ENCODE results near the gene ZSCAN25. TPM values are rescaled to one million over a fixed set of nuclear protein-coding genes. Genes with fewer than 3 reads are reported as not detected.
A peak's percentile ranks its signal among the peaks of the same experiment; 100 is the strongest.

Gene ZSCAN25
- total RNA-seq, 2 donors from 2014 or later, result 22.2 to 23.1 TPM

- TF ChIP-seq, protein P1, sequence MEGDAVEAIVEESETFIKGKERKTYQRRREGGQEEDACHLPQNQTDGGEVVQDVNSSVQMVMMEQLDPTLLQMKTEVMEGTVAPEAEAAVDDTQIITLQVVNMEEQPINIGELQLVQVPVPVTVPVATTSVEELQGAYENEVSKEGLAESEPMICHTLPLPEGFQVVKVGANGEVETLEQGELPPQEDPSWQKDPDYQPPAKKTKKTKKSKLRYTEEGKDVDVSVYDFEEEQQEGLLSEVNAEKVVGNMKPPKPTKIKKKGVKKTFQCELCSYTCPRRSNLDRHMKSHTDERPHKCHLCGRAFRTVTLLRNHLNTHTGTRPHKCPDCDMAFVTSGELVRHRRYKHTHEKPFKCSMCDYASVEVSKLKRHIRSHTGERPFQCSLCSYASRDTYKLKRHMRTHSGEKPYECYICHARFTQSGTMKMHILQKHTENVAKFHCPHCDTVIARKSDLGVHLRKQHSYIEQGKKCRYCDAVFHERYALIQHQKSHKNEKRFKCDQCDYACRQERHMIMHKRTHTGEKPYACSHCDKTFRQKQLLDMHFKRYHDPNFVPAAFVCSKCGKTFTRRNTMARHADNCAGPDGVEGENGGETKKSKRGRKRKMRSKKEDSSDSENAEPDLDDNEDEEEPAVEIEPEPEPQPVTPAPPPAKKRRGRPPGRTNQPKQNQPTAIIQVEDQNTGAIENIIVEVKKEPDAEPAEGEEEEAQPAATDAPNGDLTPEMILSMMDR (conservative IDR thresholded peaks at IDR 0.05), result no peak
- Mint-ChIP-seq H3K4me3 (no peak overlapping the region), H3K9me3 (no peaks in the 10 kb centered on the region), H3K27me3 (ENCODE audit: insufficient read depth) (no peaks in the 10 kb centered on the region), H3K4me1 (peaks cover 10% of the 10 kb centered on the region), H3K27ac (no peak overlapping the region), H3K36me3 (ENCODE audit: low read depth) (peaks cover 89% of the 10 kb centered on the region)
- 93 to 96% methylated on average over 5 to 7 of the region's 7 CpGs for whole genome bisulfite sequencing, 2 experiments (ENCODE audit: insufficient coverage in 1 of 2, insufficient read length in 1 of 2)
- H3K27me3 ChIP-seq (ENCODE audit: control insufficient read depth, insufficient read depth, low read length, poor library complexity, severe bottlenecking), result no peaks in the 10 kb centered on the region
- no peak overlapping the region for H3K4me3 ChIP-seq (ENCODE audit: low read length)
- H3K9ac ChIP-seq (ENCODE audit: extremely low read depth, low read length, poor library complexity, severe bottlenecking), result no peak overlapping the region
- H3K9me3 ChIP-seq (ENCODE audit: control insufficient read depth, low read length), result no peaks in the 10 kb centered on the region
- DNase-seq, result no peak
- peaks cover 97% of the 10 kb centered on the region for H3K36me3 ChIP-seq (ENCODE audit: control insufficient read depth, insufficient read depth, low read length)
- peaks cover 5% of the 10 kb centered on the region for H3K4me1 ChIP-seq (ENCODE audit: control insufficient read depth, insufficient read depth, low read length)
- H3K27ac ChIP-seq (ENCODE audit: low read depth, low read length), result no peak overlapping the region
Observed at GRCh38 chr7:99623091-99623693, 6.4 kb downstream of the ZSCAN25 start.

DNA sequence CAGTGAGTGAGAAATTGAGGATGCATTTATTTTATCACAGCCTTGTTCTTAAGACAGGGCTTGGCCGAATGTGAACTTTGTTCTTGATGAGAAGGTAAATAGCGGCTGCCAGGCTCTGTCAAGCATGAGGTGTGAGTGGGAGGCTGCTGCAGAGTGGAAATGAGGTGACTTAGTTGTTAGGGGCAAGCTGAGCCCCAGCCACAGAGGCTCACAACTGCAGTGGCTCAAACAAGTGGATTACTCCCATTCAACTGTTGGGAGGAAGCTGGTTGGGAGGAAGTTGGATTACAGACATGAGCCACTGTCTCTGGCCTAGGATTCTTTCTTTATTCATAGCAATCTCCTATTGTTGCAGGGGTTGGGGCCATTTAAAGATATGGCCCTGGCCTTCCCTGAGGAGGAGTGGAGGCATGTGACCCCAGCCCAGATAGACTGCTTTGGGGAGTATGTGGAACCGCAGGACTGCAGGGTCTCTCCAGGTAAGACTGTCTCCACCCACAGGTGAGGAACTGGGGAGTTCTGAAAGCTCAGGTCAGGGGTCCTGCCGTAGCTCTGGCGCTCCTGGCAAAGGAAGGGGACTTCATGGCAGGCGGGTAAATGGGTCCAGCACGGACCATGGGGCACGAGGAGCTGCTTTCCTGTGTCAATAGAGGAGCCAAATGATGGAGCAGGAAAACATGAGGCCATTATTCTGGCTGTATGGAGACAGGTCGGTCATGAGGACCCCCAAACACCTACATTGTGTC is 7.1 kb downstream of the ZSCAN25 start:
- Histone ChIP-seq H3K36me3 (ENCODE audit: control insufficient read depth, insufficient read depth, low read length) (peaks cover 97% of the 10 kb centered on the region), H3K4me1 (ENCODE audit: control insufficient read depth, insufficient read depth, low read length) (no peaks in the 10 kb centered on the region)
- peaks cover 89% of the 10 kb centered on the region for H3K36me3 Mint-ChIP-seq (ENCODE audit: low read depth)

GRCh38 chr7:99624484-99624883 is 7.7 kb downstream of the ZSCAN25 start:
- DNase-seq, result no peak
- 97% methylated on average over 11 to 16 of the region's 16 CpGs for WGBS, 2 experiments (ENCODE audit: insufficient coverage in 1 of 2, insufficient read length in 1 of 2)
- Histone ChIP-seq H3K4me1 (ENCODE audit: control insufficient read depth, insufficient read depth, low read length) (no peaks in the 10 kb centered on the region), H3K27ac (ENCODE audit: low read depth, low read length) (no peak overlapping the region), H3K27me3 (ENCODE audit: control insufficient read depth, insufficient read depth, low read length, poor library complexity, severe bottlenecking) (no peaks in the 10 kb centered on the region), H3K9me3 (ENCODE audit: control insufficient read depth, low read length) (no peaks in the 10 kb centered on the region), H3K9ac (ENCODE audit: extremely low read depth, low read length, poor library complexity, severe bottlenecking) (no peak overlapping the region), H3K36me3 (ENCODE audit: control insufficient read depth, insufficient read depth, low read length) (peaks cover 97% of the 10 kb centered on the region), H3K4me3 (ENCODE audit: low read length) (no peak overlapping the region)
- H3K27ac Mint-ChIP-seq, result peak overlapping the region; percentile 8
- TF ChIP-seq, protein P1 (conservative IDR thresholded peaks at IDR 0.05), result no peak
- H3K4me1 Mint-ChIP-seq, result peaks cover 11% of the 10 kb centered on the region
- H3K36me3 Mint-ChIP-seq (ENCODE audit: low read depth), result peaks cover 87% of the 10 kb centered on the region
- no peaks in the 10 kb centered on the region for H3K9me3 Mint-ChIP-seq
- H3K27me3 Mint-ChIP-seq (ENCODE audit: insufficient read depth), result no peaks in the 10 kb centered on the region
- no peak overlapping the region for H3K4me3 Mint-ChIP-seq

More for the DNA sequence above, 7.1 kb downstream of the ZSCAN25 start:
- DNase-seq, result no peak
- no peaks in the 10 kb centered on the region for H3K9me3 ChIP-seq (ENCODE audit: control insufficient read depth, low read length)
- no peak overlapping the region for H3K27ac ChIP-seq (ENCODE audit: low read depth, low read length)
- Mint-ChIP-seq H3K27ac (no peak overlapping the region), H3K27me3 (ENCODE audit: insufficient read depth) (no peaks in the 10 kb centered on the region), H3K9me3 (no peaks in the 10 kb centered on the region), H3K4me1 (peaks cover 11% of the 10 kb centered on the region), H3K4me3 (no peak overlapping the region)
- no peaks in the 10 kb centered on the region for H3K27me3 ChIP-seq (ENCODE audit: control insufficient read depth, insufficient read depth, low read length, poor library complexity, severe bottlenecking)
- TF ChIP-seq, protein P1 (conservative IDR thresholded peaks at IDR 0.05), result no peak
- no peak overlapping the region for H3K9ac ChIP-seq (ENCODE audit: extremely low read depth, low read length, poor library complexity, severe bottlenecking)
- 95 to 100% methylated on average over 8 to 9 of the region's 9 CpGs for WGBS, 2 experiments (ENCODE audit: insufficient coverage in 1 of 2, insufficient read length in 1 of 2)
- no peak overlapping the region for H3K4me3 ChIP-seq (ENCODE audit: low read length)
